ENCODE data around the gene CERS3.

The CERS3 gene

DNA sequence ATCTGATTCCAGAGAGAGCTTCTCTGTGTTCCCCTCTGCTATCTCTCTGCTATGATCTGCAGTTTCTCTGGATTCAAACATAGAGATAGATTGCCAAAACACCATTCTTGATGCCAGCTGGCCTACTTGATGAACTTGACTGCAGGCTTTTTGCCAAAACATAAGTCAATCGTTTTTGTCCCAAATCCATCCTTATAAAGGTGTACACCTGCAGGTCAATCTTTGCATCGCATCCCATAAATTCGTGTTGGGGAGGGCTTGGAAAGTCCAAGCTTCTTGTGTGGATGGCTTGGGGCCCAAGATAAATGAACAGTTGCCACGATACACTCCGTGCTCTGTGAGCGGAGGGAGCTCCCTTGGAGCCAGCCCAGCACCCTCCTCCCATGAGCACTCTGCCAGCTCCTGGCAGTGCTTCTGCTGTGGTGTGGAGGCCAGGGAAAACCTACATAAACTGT is 2.7 kb downstream of the CERS3 start:
- no peak for DNase-seq

DNA sequence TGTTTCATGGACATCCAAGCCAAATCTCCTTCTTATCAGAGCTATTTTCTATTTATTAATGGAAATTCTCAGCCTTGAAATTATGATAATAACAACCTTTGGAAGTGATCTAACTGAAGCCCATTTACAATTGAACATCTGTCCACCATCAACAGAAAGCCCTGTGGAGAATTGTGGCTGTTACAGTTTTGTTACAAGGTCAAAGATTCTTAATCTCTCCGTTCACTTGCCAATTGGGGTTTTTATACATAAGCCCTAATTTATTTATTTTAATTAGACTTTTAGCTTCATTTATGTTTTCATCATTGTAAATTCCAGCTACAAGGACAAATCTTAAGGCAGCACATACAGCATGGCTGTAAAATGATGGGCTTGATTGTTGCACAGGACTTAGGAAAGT is 3.3 kb downstream of the CERS3 start:
- no peak for DNase-seq

- DNase-seq = no peak
These were observed 4.4 kb downstream of the CERS3 start for GRCh38 chr15:100524326-100524725.

GRCh38 chr15:100521907-100522306 is 6.8 kb downstream of the CERS3 start:
- DNase-seq = no peak

- peak; percentile 10 for DNase-seq
These were observed 8.4 kb downstream of the CERS3 start for GRCh38 chr15:100520132-100520921.

DNA sequence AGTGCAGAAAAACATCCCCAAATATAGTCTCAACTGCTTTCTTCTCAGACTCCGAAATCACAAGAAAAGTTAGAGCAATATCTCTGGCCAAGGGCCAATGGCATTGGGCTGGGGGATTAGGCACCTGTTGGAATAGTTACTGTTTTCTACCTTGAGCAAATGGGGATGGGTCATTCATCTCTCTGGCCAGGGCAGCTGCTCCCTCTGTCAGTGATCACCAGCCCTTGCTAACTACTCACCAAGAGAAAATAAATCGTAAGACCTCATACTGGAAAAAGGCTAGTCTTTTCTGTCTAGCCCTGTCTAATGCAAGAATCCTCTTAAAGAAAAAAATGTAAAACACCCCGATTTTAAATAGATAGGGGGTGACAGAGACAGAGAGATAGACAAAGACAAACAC is 10.9 kb downstream of the CERS3 start:
- DNase-seq = no peak

GRCh38 chr15:100516643-100517512 is 11.9 kb downstream of the CERS3 start:
- DNase-seq = no peak

GRCh38 chr15:100515758-100516157 is 13.0 kb downstream of the CERS3 start:
- DNase-seq = no peak

DNA sequence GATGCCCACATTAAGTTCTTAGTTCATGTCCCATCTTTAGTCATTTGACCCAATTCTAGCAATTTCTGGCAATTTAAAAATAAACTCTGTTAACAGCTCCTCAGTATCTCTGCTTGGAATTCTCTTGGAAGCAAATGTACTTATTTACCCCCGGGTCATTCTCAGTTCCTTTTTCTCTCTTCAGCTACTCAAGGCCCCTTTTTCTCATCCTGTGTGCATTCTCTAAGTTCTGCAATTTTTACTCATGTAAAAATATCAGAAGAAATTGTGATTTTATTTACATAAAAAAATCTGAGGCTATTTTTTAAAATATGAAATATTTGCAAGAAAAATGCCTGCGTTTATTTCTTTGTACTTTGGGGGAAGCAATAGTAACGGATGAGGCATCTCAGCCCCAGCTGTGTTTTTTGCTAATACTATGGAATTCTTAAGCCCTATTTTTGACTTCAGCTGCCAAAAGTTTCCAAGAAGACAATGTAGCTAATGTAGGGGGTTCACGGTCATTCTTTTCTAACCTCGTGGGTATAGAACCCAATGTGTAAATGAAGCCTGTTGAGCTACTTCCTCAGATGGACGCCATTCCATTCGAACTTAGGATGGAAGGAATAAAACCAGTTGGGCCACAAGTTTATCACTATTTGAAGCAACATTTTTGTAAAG is 20.0 kb downstream of the CERS3 start:
- no peak for DNase-seq

DNA sequence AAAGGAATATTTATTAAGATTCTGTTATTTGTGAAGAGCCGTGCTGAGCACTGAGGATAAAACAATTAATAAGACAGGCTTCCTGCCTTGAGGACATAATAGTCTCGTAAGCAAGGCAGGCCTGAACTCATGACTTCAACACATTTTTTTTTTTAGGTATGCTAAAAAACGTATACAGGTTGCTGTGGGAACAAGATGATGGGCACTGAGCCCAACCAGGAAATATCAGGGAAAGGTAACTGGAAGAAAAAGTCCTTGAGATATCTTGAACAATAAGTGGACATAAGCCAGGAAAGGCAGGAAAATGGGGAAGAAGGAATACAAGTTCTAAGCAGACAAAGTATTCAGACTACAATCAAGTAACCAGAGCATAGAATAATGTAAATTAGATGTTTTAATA is 26.1 kb downstream of the CERS3 start:
- no peak for DNase-seq

DNA sequence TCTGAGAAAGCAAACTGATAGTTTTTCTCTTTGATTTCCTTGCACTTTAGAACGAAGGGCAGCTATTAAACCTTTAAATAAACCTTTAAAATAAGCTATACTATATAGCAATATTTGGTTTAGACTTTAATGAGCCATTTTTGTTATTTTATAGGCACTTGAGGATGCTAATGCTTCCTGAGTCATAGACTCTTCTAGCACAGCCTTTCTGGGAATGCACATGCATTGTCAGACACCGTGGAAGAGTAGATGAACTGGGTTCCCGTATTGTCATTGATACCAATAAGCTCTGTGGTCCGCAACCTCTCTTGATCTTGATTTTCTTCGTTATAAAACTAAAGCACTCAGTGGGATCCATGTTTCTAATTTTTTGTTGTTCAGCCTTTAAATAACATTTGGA is 27.6 kb downstream of the CERS3 start:
- DNase-seq = no peak

- no peak for DNase-seq
These were observed 28.3 kb downstream of the CERS3 start for GRCh38 chr15:100500226-100500990.

- no peak for DNase-seq
These were observed 32.9 kb downstream of the CERS3 start for GRCh38 chr15:100495861-100496260.

GRCh38 chr15:100493213-100493612 is 35.5 kb downstream of the CERS3 start:
- DNase-seq = no peak

DNA sequence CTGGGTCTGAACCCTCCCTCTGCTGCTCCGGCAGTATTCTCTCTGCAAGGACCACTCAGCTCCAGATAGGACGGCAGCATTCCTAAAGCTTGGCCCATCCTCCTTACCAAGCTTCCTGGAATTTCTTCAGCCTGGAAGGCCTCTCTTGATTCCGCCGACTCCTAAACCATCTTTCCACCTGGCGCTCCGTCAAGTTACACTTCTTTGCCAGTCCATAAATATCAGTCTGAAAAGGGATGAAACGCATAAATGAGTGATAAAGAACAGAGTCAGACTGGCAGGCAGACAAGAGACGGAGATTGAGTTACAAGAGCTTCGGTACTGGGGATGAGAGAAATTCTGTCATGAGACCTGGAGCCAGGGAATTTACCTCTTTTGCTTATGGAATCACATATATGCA is 44.3 kb downstream of the CERS3 start:
- DNase-seq = no peak

DNA sequence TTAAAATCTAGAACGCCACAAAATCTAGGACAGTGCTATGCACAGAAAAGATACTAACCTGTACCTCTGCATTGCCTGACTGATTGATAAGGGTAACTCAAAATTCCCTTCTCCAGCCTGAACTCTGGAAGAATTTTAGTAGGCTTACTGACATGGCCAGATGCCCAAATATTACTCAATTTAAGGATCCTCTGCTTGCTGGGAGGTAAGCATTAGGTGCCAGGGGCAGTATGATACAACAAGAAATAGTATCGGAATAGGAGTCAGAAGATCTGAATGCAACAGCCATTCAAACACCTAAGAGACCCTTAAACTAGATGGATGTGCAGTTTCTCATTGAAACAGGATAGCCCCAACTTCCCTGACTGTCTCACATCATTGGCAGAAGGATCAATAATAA is 45.4 kb downstream of the CERS3 start:
- no peak for DNase-seq

- no peak for DNase-seq
These were observed 51.9 kb downstream of the CERS3 start for GRCh38 chr15:100476805-100477204.

DNA sequence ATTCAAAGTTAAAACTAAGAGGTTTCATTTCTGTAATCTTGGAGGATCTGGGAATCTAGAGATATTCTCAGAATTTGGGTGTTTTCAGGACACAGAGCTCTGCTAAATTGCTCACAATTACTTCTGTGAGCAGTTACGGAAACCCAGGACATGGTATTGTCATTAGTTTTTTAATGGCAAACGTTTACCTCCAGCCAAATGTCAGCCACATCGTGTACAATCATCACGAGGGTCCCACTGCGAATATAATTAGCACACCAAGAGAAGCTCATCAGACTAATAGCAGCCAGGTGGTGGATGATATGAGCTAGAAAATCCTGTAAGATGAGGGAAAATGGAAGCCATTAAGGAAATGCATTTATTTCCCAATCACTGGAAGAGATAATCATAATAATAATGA is 56.0 kb downstream of the CERS3 start:
- no peak for DNase-seq

- no peak for DNase-seq
These were observed 56.8 kb downstream of the CERS3 start for GRCh38 chr15:100471933-100472332.

DNA sequence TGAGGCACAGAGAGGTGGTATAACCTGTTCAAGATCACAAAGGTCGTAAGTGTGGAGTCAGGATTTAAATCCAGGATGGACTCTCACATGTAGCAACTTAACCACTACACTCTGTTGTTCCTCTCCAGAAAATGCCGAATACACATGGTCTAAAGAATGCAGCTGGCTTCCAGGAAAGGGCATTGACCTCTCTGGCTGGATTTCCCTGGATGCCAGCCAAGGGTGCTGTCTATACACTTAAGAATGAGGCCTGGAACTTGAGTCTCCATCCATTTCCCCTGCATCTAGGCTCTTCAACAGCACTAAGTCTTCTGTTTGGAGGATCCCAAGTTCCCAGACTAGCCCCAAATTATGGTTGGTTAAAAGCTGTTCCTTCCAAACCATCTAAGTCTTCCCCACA is 60.5 kb downstream of the CERS3 start:
- no peak for DNase-seq

- DNase-seq = no peak
These were observed 62.7 kb downstream of the CERS3 start for GRCh38 chr15:100466073-100466472.

DNA sequence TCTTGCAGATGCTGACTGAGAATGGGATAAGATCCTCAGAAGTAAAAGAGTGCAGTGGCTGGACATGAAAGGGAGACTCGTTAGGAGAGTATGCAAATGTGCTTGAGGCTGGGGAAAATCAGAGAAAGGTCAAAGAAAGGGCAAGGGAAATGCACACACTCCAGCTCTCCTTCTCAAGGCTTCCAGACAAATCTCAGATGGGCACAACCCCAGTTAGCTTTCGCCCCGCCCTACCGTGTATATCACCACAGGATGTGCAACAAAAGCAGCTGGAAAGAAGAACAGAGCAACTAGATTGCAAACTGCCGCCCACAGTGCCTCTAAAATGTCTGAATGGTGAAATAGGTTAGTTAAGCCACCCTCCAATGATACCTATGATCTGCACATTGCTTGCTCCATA is 63.9 kb downstream of the CERS3 start:
- no peak for DNase-seq

DNA sequence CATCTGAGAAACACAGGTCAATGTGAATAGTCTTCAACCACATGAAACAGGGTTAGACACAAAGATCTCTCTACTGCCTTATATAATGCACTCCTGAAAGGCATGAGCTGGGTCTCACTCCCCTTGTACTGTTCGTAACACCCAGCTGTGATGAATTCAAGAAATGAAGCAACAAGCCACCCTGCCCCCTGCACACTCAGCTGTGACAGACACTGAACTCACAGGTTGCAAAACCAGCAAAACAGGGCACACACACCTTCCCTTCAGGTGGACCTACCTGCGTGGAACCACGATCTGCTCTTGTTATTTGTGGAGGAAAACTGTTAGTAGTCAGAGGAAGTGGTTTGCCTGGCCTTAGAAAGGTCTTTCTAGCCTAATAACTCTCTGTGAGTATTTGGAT is 64.5 kb downstream of the CERS3 start:
- DNase-seq = no peak
